IMR-90 (cell line): ENCODE measurements around the gene ZXDC. TPM values are rescaled to one million over a fixed set of nuclear protein-coding genes. Genes with fewer than 3 reads are reported as not detected.

Experiments
- ATAC-seq: fragments of 200-7000 bp; cut with Tn5 transposase; 2 replicates; pipeline ENCODE4 v1.9.1; 2020; ENCODE audit warnings: low read depth, mild to moderate bottlenecking, moderate library complexity
- BruUV-seq: library from RNA; stranded (reverse); fragments of 400-500 nt; replicated peaks from 2 replicates; lab custom pipeline; 2021; lab: Mats Ljungman, UMichigan
- CTCF ChIA-PET: fragments of 300-600 bp; formaldehyde crosslinking; extraction: SDS; loops from one replicate; lab custom pipeline; 2021; ENCODE audit warnings: antibody characterized with exemption; lab: Yijun Ruan, JAX
- POLR2A ChIA-PET: fragments of 300-600 bp; sonication (Branson Sonifier 250); formaldehyde crosslinking; loops from one replicate; lab custom pipeline; 2022; ENCODE audit warnings: antibody characterized with exemption; ENCODE audit not compliant: unreplicated experiment; lab: Charles Lee
- DNase-seq: peaks from one replicate; pipeline ENCODE4 v3.0.0; 2013
- H2AFZ ChIP-seq: replicated peaks from 2 replicates; pipeline ENCODE3; 2013; ENCODE audit warnings: low read length, mild to moderate bottlenecking; ENCODE audit not compliant: poor library complexity
- H2AK5ac ChIP-seq: 2 replicates; pipeline ENCODE4 v1.6.1; 2013; ENCODE audit warnings: low read depth, low read length, inconsistent platforms
- H2AK9ac ChIP-seq: replicated peaks from 2 replicates; pipeline ENCODE3; 2013; ENCODE audit warnings: mild to moderate bottlenecking, low read depth, low read length, moderate library complexity; ENCODE audit not compliant: poor library complexity
- H2BK120ac ChIP-seq: 2 replicates; pipeline ENCODE4 v1.6.1; 2013; ENCODE audit warnings: low read depth, low read length, inconsistent platforms
- H2BK15ac ChIP-seq: 3 replicates; pipeline ENCODE4 v1.6.1; 2013; ENCODE audit warnings: low read depth, low read length, inconsistent platforms
- H2BK20ac ChIP-seq: 2 replicates; pipeline ENCODE4 v1.6.1; 2013; ENCODE audit warnings: low read depth, mild to moderate bottlenecking, inconsistent platforms, low read length, moderate library complexity
- H2BK5ac ChIP-seq: 2 replicates; pipeline ENCODE4 v1.6.1; 2013; ENCODE audit warnings: mild to moderate bottlenecking, low read depth, low read length, inconsistent platforms; ENCODE audit not compliant: poor library complexity, severe bottlenecking
- H3K14ac ChIP-seq: replicated peaks from 2 replicates; pipeline ENCODE4 v1.6.1; 2013; ENCODE audit warnings: low read depth, low read length, inconsistent platforms
- H3K18ac ChIP-seq: 2 replicates; pipeline ENCODE4 v1.6.1; 2013; ENCODE audit warnings: low read depth, low read length, control low read depth
- H3K23ac ChIP-seq: 2 replicates; pipeline ENCODE4 v1.6.1; 2013; ENCODE audit warnings: low read depth, low read length, inconsistent platforms
- H3K27ac ChIP-seq: 2 replicates; pipeline ENCODE4 v1.5.1; 2013; ENCODE audit warnings: mild to moderate bottlenecking, control low read depth, low read length; ENCODE audit not compliant: insufficient read depth
- H3K27me3 ChIP-seq: 2 replicates; pipeline ENCODE4 v1.6.1; 2013; ENCODE audit warnings: low read length; ENCODE audit not compliant: control insufficient read depth, insufficient read depth
- H3K36me3 ChIP-seq: 2 replicates; pipeline ENCODE4 v1.6.1; 2013; ENCODE audit warnings: low read length, mixed read lengths; ENCODE audit not compliant: control insufficient read depth, insufficient read depth
- H3K4ac ChIP-seq: 2 replicates; pipeline ENCODE4 v1.6.1; 2013; ENCODE audit warnings: low read depth, low read length, inconsistent platforms
- H3K4me1 ChIP-seq: 2 replicates; pipeline ENCODE4 v1.6.1; 2013; ENCODE audit warnings: low read length, mixed read lengths; ENCODE audit not compliant: control insufficient read depth, insufficient read depth
- H3K4me2 ChIP-seq: 2 replicates; pipeline ENCODE4 v1.6.1; 2013; ENCODE audit warnings: low read depth, mild to moderate bottlenecking, control low read depth, low read length, moderate library complexity
- H3K4me3 ChIP-seq: 2 replicates; pipeline ENCODE4 v1.5.1; 2013; ENCODE audit warnings: low read depth, mild to moderate bottlenecking, control low read depth, low read length, moderate library complexity; ENCODE audit not compliant: insufficient read depth
- H3K56ac ChIP-seq: 2 replicates; pipeline ENCODE4 v1.6.1; 2013; ENCODE audit warnings: low read length, inconsistent platforms; ENCODE audit not compliant: insufficient read depth; ENCODE audit errors: extremely low read depth
- H3K79me1 ChIP-seq, 2 experiments: 2 replicates each; pipeline ENCODE4 v1.6.1; 2013; ENCODE audit warnings: low read length in 2 of 2, inconsistent platforms in 1 of 2, low read depth in 1 of 2
- H3K9ac ChIP-seq: 2 replicates; pipeline ENCODE4 v1.6.1; 2013; ENCODE audit warnings: low read depth, low read length, control low read depth
- H3K9me1 ChIP-seq: 2 replicates; pipeline ENCODE4 v1.6.1; 2013; ENCODE audit warnings: low read length, inconsistent platforms; ENCODE audit not compliant: insufficient read depth
- H3K9me3 ChIP-seq: 2 replicates; pipeline ENCODE4 v1.6.1; 2013; ENCODE audit warnings: low read length; ENCODE audit not compliant: control insufficient read depth, insufficient read depth
- H4K20me1 ChIP-seq: 2 replicates; pipeline ENCODE4 v1.6.1; 2013; ENCODE audit warnings: low read length, inconsistent platforms; ENCODE audit not compliant: insufficient read depth
- H4K5ac ChIP-seq: 2 replicates; pipeline ENCODE4 v1.6.1; 2013; ENCODE audit warnings: mild to moderate bottlenecking, low read depth, low read length, control low read depth
- H4K8ac ChIP-seq, 2 experiments: 2 replicates each; pipeline ENCODE4 v1.6.1; 2013; ENCODE audit warnings: low read depth in 2 of 2, low read length in 2 of 2, control low read depth in 1 of 2, inconsistent platforms in 1 of 2
- H4K91ac ChIP-seq: 2 replicates; pipeline ENCODE4 v1.6.1; 2013; ENCODE audit warnings: low read depth, low read length, inconsistent platforms; ENCODE audit not compliant: insufficient read depth
- BHLHE40 ChIP-seq: fragments of 150-350 bp; IDR thresholded peaks from 2 replicates; pipeline ENCODE4 v1.6.1; 2016; ENCODE audit warnings: mild to moderate bottlenecking, low read depth, low read length
- CEBPB ChIP-seq: IDR thresholded peaks from 2 replicates; pipeline ENCODE4 v1.6.1; 2012; ENCODE audit warnings: low read depth, low read length, improper control_type of control experiment
- CHD1 ChIP-seq: IDR thresholded peaks from 2 replicates; pipeline ENCODE4 v1.6.1; 2012; ENCODE audit warnings: low read depth, low read length, improper control_type of control experiment
- FOS ChIP-seq: fragments of 150-350 bp; IDR thresholded peaks from 2 replicates; pipeline ENCODE4 v1.6.1; 2016; ENCODE audit warnings: low read depth, low read length
- MAFK ChIP-seq: IDR thresholded peaks from 2 replicates; pipeline ENCODE4 v1.6.1; 2012; ENCODE audit warnings: low read depth, low read length, improper control_type of control experiment
- MAZ ChIP-seq: IDR thresholded peaks from 2 replicates; pipeline ENCODE4 v1.6.1; 2012; ENCODE audit warnings: low read depth, mild to moderate bottlenecking, low read length, improper control_type of control experiment, moderate library complexity, borderline replicate concordance
- MXI1 ChIP-seq: IDR thresholded peaks from 2 replicates; pipeline ENCODE4 v1.6.1; 2012; ENCODE audit warnings: low read depth, mild to moderate bottlenecking, low read length, moderate library complexity, borderline replicate concordance
- NFE2L2 ChIP-seq: fragments of 150-350 bp; IDR thresholded peaks from 2 replicates; pipeline ENCODE4 v1.6.1; 2016; ENCODE audit warnings: low read depth, mild to moderate bottlenecking, low read length
- POLR2A ChIP-seq: IDR thresholded peaks from 2 replicates; pipeline ENCODE4 v1.6.1; 2012; ENCODE audit warnings: mild to moderate bottlenecking, low read depth, low read length
- RAD21 ChIP-seq: IDR thresholded peaks from 2 replicates; pipeline ENCODE4 v1.6.1; 2012; ENCODE audit warnings: low read length, improper control_type of control experiment
- RCOR1 ChIP-seq: IDR thresholded peaks from 2 replicates; pipeline ENCODE4 v1.6.1; 2012; ENCODE audit warnings: mild to moderate bottlenecking, low read length, improper control_type of control experiment; ENCODE audit not compliant: insufficient replicate concordance
- RFX5 ChIP-seq: IDR thresholded peaks from 2 replicates; pipeline ENCODE4 v1.8.0; 2012; ENCODE audit warnings: low read depth, mild to moderate bottlenecking, low read length, moderate library complexity
- SMC3 ChIP-seq: fragments of 150-350 bp; IDR thresholded peaks from 2 replicates; pipeline ENCODE4 v1.6.1; 2016; ENCODE audit warnings: low read depth, mild to moderate bottlenecking, antibody characterized with exemption, low read length, moderate library complexity
- WGBS, 2 experiments: methylation state at CpG; one replicate each; pipeline versions ENCODE4 v1.1.5 to v1.1.7; 2013; ENCODE audit warnings: missing lambda C conversion rate in 2 of 2; ENCODE audit not compliant: insufficient read length in 1 of 2; ENCODE audit errors: extremely low coverage in 2 of 2; 5-methylcytosine and 5-hydroxymethylcytosine counted together
- dilution Hi-C: fragments of 300-500 bp; cut with HindIII; formaldehyde crosslinking; loops from one replicate; pipeline ENCODE4 v1.14.3; 2018; ENCODE audit warnings: low sequenced_read_pairs; ENCODE audit not compliant: unreplicated experiment
- in situ Hi-C: fragments of 300-500 bp; cut with MboI; formaldehyde crosslinking; loops from 3 replicates; pipeline ENCODE4 v1.14.3; 2019; ENCODE audit warnings: low sequenced_read_pairs, inconsistent platforms, mixed read lengths
- intact Hi-C: fragments of 100-400 bp; cut with micrococcal nuclease; formaldehyde crosslinking; loops from 2 replicates; pipeline ENCODE4 v1.10.0; 2022
- polyA plus RNA-seq, 3 experiments: library from polyadenylated mRNA; depleted of rRNA; stranded (reverse); fragments of >200 nt; gene quantifications; 2 replicates each; pipeline ENCODE4 v1.2.3, GENCODE V29; 2012; ENCODE audit warnings: low replicate concordance in 1 of 3
- total RNA-seq: library from RNA; depleted of rRNA; stranded (reverse); fragments of >200 nt; gene quantifications from 2 replicates; pipeline ENCODE4 v1.2.3, GENCODE V29; 2012
- TF ChIP-seq, protein P1 (sequence below): conservative IDR thresholded peaks from 2 replicates; pipeline ENCODE4 v1.5.1; 2012; ENCODE audit warnings: mild to moderate bottlenecking, low read depth, low read length, improper control_type of control experiment
- TF ChIP-seq, protein P2 (sequence below): fragments of 150-350 bp; IDR thresholded peaks from 2 replicates; pipeline ENCODE4 v1.6.1; 2016; ENCODE audit warnings: low read depth, mild to moderate bottlenecking, low read length, moderate library complexity, borderline replicate concordance

The ZXDC gene
- total and polyA plus RNA-seq, 2 of the 4 experiments (the other 2 are of a cell fraction) = 11.5 to 14.3 TPM

DNA sequence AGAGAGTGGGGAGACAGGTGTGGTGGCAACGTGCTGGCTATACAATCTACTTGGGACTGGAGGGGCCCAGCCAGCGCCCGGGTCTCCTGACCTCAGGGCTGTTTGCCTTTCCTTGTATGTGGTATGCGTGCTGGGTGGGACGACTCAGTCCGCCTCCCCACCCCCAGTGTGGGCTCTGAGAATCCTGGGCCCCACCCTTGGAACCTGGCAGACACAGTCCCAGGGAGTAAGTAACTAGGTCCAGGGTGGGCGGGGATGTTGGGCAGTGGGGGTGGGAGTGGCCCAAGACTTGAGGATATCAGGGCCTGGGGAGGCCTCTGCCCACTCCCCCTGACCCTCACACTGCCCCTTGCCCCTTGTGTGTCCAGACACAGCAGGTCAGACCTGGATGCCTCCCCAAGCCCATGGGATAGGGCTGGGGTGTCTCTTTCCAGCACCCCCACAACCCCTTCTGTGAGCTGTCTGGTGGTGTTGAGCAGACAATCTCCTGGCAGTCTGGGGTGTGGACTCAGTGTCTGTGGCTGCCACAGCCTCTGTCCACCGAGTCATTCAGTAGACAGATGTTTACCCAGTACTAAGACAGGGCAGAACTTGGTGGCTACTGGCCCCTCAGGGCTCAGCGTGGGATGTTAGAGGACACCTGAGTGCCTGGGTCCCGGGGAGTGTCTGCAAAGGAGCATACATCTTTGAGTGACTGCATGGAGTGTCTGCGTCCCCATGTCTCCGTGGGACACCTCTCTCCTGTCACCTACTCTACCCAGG lies 49.6 kb upstream of the ZXDC start:
- Histone ChIP-seq H3K36me3 (no peaks in the 10 kb centered on the region), H2BK120ac (no peak overlapping the region), H3K18ac (no peak overlapping the region), H4K8ac (no peak overlapping the region), H3K4me2 (no peak overlapping the region), H3K14ac (no peak overlapping the region), H3K9me1 (no peaks in the 10 kb centered on the region; the same call in 1 of the 2 replicates), H3K23ac (no peak overlapping the region), H3K4ac (no peak overlapping the region), H3K9me3 (no peaks in the 10 kb centered on the region), H3K4me1 (no peaks in the 10 kb centered on the region; the same call in 1 of the 2 replicates), H2AK5ac (no peak overlapping the region), H3K79me1 (no peaks in the 10 kb centered on the region), H4K91ac (no peak overlapping the region), H3K56ac (no peak overlapping the region), H3K9ac (no peak overlapping the region), H2BK15ac (no peak overlapping the region), H2BK5ac (no peak overlapping the region), H3K27me3 (peaks cover 39% of the 10 kb centered on the region), H2AFZ (no peak overlapping the region), H4K20me1 (no peaks in the 10 kb centered on the region), H2AK9ac (no peak overlapping the region), H4K5ac (no peak overlapping the region), H2BK20ac (no peak overlapping the region), H3K27ac (no peak overlapping the region), H3K4me3 (no peak overlapping the region)
- ATAC-seq = no peak
- BruUV-seq = no TSS peak
- dilution Hi-C loops (no loop called here), in situ Hi-C loops (loop anchor here (10.0 kb wide), 1 partner anchor 930 kb away; no protein-coding TSS in a partner anchor), intact Hi-C loops (no loop called here)
- TF ChIP-seq FOS (no peak), RCOR1 (no peak), NFE2L2 (no peak), RFX5 (no peak), CEBPB (no peak), POLR2A (no peak), MAZ (no peak), MAFK (no peak), BHLHE40 (no peak), MXI1 (no peak), RAD21 (no peak), SMC3 (no peak), CHD1 (no peak)
- TF ChIP-seq, protein P1, sequence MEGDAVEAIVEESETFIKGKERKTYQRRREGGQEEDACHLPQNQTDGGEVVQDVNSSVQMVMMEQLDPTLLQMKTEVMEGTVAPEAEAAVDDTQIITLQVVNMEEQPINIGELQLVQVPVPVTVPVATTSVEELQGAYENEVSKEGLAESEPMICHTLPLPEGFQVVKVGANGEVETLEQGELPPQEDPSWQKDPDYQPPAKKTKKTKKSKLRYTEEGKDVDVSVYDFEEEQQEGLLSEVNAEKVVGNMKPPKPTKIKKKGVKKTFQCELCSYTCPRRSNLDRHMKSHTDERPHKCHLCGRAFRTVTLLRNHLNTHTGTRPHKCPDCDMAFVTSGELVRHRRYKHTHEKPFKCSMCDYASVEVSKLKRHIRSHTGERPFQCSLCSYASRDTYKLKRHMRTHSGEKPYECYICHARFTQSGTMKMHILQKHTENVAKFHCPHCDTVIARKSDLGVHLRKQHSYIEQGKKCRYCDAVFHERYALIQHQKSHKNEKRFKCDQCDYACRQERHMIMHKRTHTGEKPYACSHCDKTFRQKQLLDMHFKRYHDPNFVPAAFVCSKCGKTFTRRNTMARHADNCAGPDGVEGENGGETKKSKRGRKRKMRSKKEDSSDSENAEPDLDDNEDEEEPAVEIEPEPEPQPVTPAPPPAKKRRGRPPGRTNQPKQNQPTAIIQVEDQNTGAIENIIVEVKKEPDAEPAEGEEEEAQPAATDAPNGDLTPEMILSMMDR = no peak
- TF ChIP-seq, protein P2, sequence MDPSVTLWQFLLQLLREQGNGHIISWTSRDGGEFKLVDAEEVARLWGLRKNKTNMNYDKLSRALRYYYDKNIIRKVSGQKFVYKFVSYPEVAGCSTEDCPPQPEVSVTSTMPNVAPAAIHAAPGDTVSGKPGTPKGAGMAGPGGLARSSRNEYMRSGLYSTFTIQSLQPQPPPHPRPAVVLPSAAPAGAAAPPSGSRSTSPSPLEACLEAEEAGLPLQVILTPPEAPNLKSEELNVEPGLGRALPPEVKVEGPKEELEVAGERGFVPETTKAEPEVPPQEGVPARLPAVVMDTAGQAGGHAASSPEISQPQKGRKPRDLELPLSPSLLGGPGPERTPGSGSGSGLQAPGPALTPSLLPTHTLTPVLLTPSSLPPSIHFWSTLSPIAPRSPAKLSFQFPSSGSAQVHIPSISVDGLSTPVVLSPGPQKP = no peak
- no peak for DNase-seq
- CTCF ChIA-PET = no interaction called here
- POLR2A ChIA-PET = no interaction called here
- 20% methylated on average over 1 of the region's 12 CpGs; no CpG with 5 or more reads in 1 of the 2 experiments for WGBS, 2 experiments
